Gastroesophageal sphincter (tissue), 3 donors: ENCODE measurements around the gene GPN1.

Source experiments
- POLR2A ChIP-seq, 2 donors: fragments of 450-650 bp; IDR thresholded peaks; one replicate each; pipeline ENCODE4 v1.6.1; 2017; ENCODE audit warnings: antibody characterized with exemption in 2 of 2, mild to moderate bottlenecking in 2 of 2, moderate library complexity in 1 of 2
- POLR2AphosphoS5 ChIP-seq: sonication (generic); formaldehyde crosslinking; IDR thresholded peaks from one replicate; pipeline ENCODE4 v1.6.1; 2017; ENCODE audit warnings: antibody characterized with exemption
- TF ChIP-seq, protein P1 (sequence below), 4 experiments: fragments of 200-600 bp in 2 of 4; fragments of 450-650 bp in 2 of 4; sonication (generic) in 1 of 4; IDR thresholded peaks; one replicate each; pipeline ENCODE4 v1.5.1; 2017 to 2019; ENCODE audit warnings: antibody characterized with exemption in 4 of 4, mild to moderate bottlenecking in 2 of 4, moderate library complexity in 2 of 4

DNA sequence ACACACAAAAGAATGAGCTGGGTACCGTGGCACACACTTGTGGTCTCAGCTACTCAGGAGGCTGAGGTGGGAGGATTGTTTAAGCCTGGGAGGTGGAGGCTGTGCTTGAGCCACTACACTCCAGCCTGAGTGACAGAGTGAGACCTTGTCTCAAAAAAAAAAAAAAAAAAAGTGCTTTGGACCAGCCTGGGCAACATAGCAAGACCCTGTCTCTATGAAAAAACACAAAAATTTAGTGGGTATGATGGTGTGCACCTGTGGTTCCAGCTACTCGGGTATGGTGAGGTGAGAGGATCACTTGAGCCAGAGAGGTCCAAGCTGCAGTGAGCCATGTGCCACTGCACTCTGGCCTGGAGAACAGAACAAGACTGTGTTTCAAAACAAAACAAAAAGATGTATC lies 35.6 kb upstream of the GPN1 start:
- TF ChIP-seq, protein P1, sequence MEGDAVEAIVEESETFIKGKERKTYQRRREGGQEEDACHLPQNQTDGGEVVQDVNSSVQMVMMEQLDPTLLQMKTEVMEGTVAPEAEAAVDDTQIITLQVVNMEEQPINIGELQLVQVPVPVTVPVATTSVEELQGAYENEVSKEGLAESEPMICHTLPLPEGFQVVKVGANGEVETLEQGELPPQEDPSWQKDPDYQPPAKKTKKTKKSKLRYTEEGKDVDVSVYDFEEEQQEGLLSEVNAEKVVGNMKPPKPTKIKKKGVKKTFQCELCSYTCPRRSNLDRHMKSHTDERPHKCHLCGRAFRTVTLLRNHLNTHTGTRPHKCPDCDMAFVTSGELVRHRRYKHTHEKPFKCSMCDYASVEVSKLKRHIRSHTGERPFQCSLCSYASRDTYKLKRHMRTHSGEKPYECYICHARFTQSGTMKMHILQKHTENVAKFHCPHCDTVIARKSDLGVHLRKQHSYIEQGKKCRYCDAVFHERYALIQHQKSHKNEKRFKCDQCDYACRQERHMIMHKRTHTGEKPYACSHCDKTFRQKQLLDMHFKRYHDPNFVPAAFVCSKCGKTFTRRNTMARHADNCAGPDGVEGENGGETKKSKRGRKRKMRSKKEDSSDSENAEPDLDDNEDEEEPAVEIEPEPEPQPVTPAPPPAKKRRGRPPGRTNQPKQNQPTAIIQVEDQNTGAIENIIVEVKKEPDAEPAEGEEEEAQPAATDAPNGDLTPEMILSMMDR (IDR thresholded peaks at IDR 0.05): no peak
- TF ChIP-seq POLR2AphosphoS5 (no peak), POLR2A (IDR thresholded peaks at IDR 0.05) (no peak)
